ENCODE results near the gene MGME1.

The MGME1 gene

GRCh38 chr20:18031888-18032509 is 63.2 kb downstream of the MGME1 start:
- H3K36me3 ChIP-seq = no peaks in the 10 kb centered on the region
- H3K4me3 ChIP-seq = no peak overlapping the region
- H3K27ac ChIP-seq = no peak overlapping the region
- no peak overlapping the region for H3K4me2 ChIP-seq
- H3K4me1 ChIP-seq = peaks cover 32% of the 10 kb centered on the region
- TF ChIP-seq Cebpa-rat (IDR thresholded peaks at IDR 0.05) = no peak
- no peaks in the 10 kb centered on the region for H3K9me3 ChIP-seq
- no peaks in the 10 kb centered on the region for H4K20me1 ChIP-seq
- H3K9ac ChIP-seq = no peak overlapping the region
- H3K27me3 ChIP-seq = no peaks in the 10 kb centered on the region

GRCh38 chr20:18032977-18033892 is 64.4 kb downstream of the MGME1 start:
- Histone ChIP-seq H3K4me1 (peaks cover 30% of the 10 kb centered on the region), H3K27me3 (no peaks in the 10 kb centered on the region), H3K27ac (no peak overlapping the region), H3K4me3 (no peak overlapping the region), H3K9ac (no peak overlapping the region), H4K20me1 (no peaks in the 10 kb centered on the region), H3K9me3 (no peaks in the 10 kb centered on the region), H3K36me3 (no peaks in the 10 kb centered on the region), H3K4me2 (no peak overlapping the region)
- no peak for TF ChIP-seq Cebpa-rat (IDR thresholded peaks at IDR 0.05)

GRCh38 chr20:18034039-18034438 is 65.2 kb downstream of the MGME1 start:
- H3K27me3 ChIP-seq = no peaks in the 10 kb centered on the region
- no peaks in the 10 kb centered on the region for H4K20me1 ChIP-seq
- no peaks in the 10 kb centered on the region for H3K36me3 ChIP-seq
- H3K9ac ChIP-seq = no peak overlapping the region
- H3K4me2 ChIP-seq = no peak overlapping the region
- H3K4me3 ChIP-seq = no peak overlapping the region
- H3K27ac ChIP-seq = no peak overlapping the region
- no peaks in the 10 kb centered on the region for H3K9me3 ChIP-seq
- peaks cover 22% of the 10 kb centered on the region for H3K4me1 ChIP-seq
- TF ChIP-seq Cebpa-rat (IDR thresholded peaks at IDR 0.05) = no peak

- no peak overlapping the region for H3K9ac ChIP-seq
- H3K27me3 ChIP-seq = no peaks in the 10 kb centered on the region
- H3K36me3 ChIP-seq = no peaks in the 10 kb centered on the region
- H3K27ac ChIP-seq = no peak overlapping the region
- H3K9me3 ChIP-seq = peaks cover 7% of the 10 kb centered on the region; the same call in 1 of the 2 replicates
- no peak for TF ChIP-seq Cebpa-rat (IDR thresholded peaks at IDR 0.05)
- H3K4me3 ChIP-seq = no peak overlapping the region
- H3K4me2 ChIP-seq = no peak overlapping the region
- peaks cover 7% of the 10 kb centered on the region for H3K4me1 ChIP-seq
- H4K20me1 ChIP-seq = no peaks in the 10 kb centered on the region
Observed at GRCh38 chr20:18039063-18039462, 70.2 kb downstream of the MGME1 start.

Data from BLaER1 (cell line).